Measurements from ENCODE around the gene TMEM170A.

- TF ChIP-seq CREB1 (IDR thresholded peaks at IDR 0.05; ENCODE audit: low read depth) (no peak), RAD21 (IDR thresholded peaks at IDR 0.05; ENCODE audit: low read depth) (no peak), MAX (IDR thresholded peaks at IDR 0.05) (no peak), FOXM1 (IDR thresholded peaks at IDR 0.05; ENCODE audit: borderline replicate concordance, low read depth) (no peak), TEAD4 (IDR thresholded peaks at IDR 0.05) (no peak), YY1 (IDR thresholded peaks at IDR 0.05; ENCODE audit: low read depth) (no peak)
Measured at GRCh38 chr16:75443298-75443697, 21.2 kb downstream of the TMEM170A start.
